ENCODE results near the gene SULT1A1. TPM values are rescaled to one million over a fixed set of nuclear protein-coding genes. Genes with fewer than 3 reads are reported as not detected.

SULT1A1 gene
- 4.7 and 6.5 TPM in 2 replicates for total RNA-seq

DNA sequence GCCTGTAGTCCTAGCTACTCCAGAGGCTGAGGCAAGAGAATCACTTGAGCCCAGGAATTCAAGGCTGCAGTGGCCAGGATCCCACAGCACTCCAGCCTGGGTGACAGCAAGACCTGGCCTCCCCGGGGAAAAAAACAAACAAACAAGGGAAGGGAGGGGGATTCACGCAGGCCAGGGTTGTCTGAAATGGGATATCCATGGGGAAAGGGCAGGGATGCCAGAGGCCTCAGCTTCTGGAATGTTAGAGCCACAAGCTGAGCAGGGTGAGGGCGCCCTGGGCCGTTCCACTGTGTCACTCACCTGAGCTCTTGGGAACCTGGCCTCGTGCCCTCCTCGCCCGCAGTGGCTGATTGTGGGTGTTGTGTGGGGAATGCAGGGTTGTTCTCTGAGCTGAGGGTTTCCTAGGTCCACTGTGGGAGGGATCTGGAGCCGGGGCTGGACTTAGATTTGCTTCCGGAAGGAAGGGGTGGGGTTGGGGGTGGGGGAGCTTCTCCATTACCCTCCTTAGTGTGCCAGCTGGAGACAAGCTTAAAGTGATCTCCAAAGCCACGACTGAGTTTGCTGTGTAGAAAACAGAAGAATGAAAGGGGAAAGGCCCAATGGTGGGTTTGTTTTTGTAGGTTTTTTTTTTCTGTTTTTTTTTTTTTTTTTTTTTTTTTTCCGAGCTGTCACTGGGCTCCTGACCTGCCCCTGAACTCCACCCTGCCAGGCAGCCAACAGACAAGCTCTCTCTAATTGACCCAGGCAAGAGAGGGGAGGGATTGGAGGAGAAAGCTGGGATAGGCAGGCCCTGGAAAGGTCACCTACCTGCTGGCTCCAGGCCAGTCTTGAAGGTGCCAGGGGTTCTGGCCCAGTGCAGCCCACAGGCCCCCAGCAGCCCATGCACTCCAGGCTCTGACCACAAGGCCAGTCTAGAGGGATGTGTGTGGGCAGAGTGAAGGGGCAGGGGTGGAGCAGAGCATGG is at the start of gene SULT1A1:
SULT1A1 (minus strand) TSS at position 414 of the 964 bp plus-strand sequence. CDS start 1,189 bp downstream, outside the sequence.

DNA sequence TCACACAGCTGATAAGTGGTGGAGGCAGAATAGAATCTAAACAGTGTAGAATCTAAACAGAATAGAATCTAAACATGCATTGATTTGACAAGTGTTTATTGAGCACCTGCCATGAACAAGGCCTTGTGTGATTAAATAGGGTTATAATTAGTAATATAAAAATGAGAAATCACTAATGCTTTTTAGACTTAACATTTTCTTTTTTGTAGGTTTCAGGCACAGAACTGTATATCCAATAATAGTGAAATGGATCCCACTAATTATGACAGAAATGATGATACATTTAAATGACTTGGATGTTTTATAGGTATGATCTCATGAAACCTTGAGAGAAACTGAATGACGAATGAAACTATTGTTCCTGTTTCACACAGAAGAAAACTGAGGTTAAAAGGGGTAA is 27.9 kb upstream of the SULT1A1 start, which contains the start of gene NPIPB8:
NPIPB8 (plus strand) TSS at position 301 of the 400 bp plus-strand sequence. CDS start 296 bp downstream, outside the sequence.

DNA sequence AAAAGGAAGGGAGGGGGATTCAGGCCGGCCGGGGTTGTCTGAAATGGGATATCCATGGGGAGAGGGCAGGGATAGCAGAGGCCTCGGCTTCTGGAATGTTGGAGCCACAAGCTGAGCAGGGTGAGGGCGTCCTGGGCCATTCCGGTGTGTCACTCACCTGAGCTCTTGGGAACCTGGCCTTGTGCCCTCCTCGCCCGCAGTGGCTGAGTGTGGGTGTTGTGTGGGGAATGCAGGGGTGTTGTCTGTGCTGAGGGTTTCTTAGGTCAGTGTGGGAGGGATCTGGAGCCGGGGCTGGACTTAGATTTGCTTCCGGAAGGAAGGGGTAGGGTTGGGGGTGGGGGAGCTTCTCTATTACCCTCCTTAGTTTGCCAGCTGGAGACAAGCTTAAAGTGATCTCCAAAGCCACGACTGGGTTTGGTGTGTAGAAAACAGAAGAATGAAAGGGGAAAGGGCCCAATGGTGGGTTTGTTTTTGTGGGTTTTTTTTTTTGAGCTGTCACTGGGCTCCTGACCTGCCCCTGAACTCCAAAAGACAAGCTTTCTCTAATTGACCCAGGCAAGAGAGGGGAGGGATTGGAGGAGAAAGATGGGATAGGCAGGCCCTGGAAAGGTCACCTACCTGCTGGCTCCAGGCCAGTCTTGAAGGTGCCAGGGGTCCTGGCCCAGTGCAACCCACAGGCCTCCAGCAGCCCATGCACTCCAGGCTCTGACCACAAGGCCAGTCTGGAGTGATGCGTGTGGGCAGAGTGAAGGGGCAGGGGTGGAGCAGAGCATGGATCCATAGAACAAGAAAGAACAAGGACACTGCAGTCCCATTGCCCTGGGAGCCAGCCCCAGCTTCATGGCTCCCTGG is 12.8 kb downstream of the SULT1A1 start, which contains the start of gene SULT1A2:
SULT1A2 (minus strand) TSS at position 211 of the 852 bp plus-strand sequence. CDS start 1,120 bp downstream, outside the sequence.

Other genes starting within 250 kb of the SULT1A1 start
- gene NPIPB6, start 246.5 kb downstream of the SULT1A1 start, total RNA-seq: 0.20 TPM in 1 of 2 replicates, not detected in the other
- 75.4 and 111 TPM in 2 replicates for gene EIF3CL, start 206.2 kb downstream of the SULT1A1 start, total RNA-seq
- not detected in 2 replicates for gene NPIPB7, start 137.7 kb downstream of the SULT1A1 start, total RNA-seq
- 19.6 and 29.8 TPM in 2 replicates for gene CLN3, start 118.0 kb downstream of the SULT1A1 start, total RNA-seq
- gene APOBR, start 115.4 kb downstream of the SULT1A1 start, total RNA-seq: not detected in 2 replicates
- gene IL27, start 103.2 kb downstream of the SULT1A1 start, total RNA-seq: not detected in 2 replicates
- gene NUPR1, start 71.1 kb downstream of the SULT1A1 start, total RNA-seq: 12.5 and 13.5 TPM in 2 replicates
- gene SGF29, start 56.1 kb downstream of the SULT1A1 start, total RNA-seq: 9.5 and 11.6 TPM in 2 replicates
- gene SULT1A2, start 13.0 kb downstream of the SULT1A1 start, total RNA-seq: not detected in 2 replicates
- not detected in 2 replicates for gene NPIPB8, start 28.0 kb upstream of the SULT1A1 start, total RNA-seq
- 153 and 209 TPM in 2 replicates for gene EIF3C, start 101.4 kb upstream of the SULT1A1 start, total RNA-seq
- gene NPIPB9, start 141.7 kb upstream of the SULT1A1 start, total RNA-seq: not detected in 2 replicates
- 81.7 and 88.1 TPM in 2 replicates for gene ATXN2L, start 213.0 kb upstream of the SULT1A1 start, total RNA-seq
- 216 and 232 TPM in 2 replicates for gene TUFM, start 236.3 kb upstream of the SULT1A1 start, total RNA-seq

All from mammary microvascular endothelial cell (primary cell).